ENCODE measurements around the gene SEC24D.

SEC24D gene

GRCh38 chr4:118703118-118703517 is 132.8 kb downstream of the SEC24D start:
- no peaks in the 10 kb centered on the region for H3K79me2 ChIP-seq (ENCODE audit: control insufficient read depth, low read length)
- no peak overlapping the region for H3K4me2 ChIP-seq (ENCODE audit: low read length)
- H3K9me3 ChIP-seq (ENCODE audit: control insufficient read depth, insufficient read depth, low read length): no peaks in the 10 kb centered on the region
- H3K27me3 ChIP-seq (ENCODE audit: control insufficient read depth, low read length): no peaks in the 10 kb centered on the region
- no peaks in the 10 kb centered on the region for H3K4me1 ChIP-seq (ENCODE audit: control insufficient read depth, low read length)
- H3K27ac ChIP-seq (ENCODE audit: low read depth, low read length): no peak overlapping the region
- H4K20me1 ChIP-seq (ENCODE audit: control insufficient read depth, insufficient read depth, low read depth, low read length): no peaks in the 10 kb centered on the region
- TF ChIP-seq EZH2phosphoT487 (IDR thresholded peaks at IDR 0.05; ENCODE audit: borderline replicate concordance, low read length): no peak
- TF ChIP-seq CTCF (IDR thresholded peaks at IDR 0.05; ENCODE audit: low read depth, low read length, poor library complexity, severe bottlenecking): no peak
- no peaks in the 10 kb centered on the region for H3K9me2 ChIP-seq (replicated peaks; ENCODE audit: control insufficient read depth, low read length)
- peaks cover 74% of the 10 kb centered on the region for H3K36me3 ChIP-seq (ENCODE audit: control insufficient read depth, low read length)
- no peak overlapping the region for H3K4me3 ChIP-seq (ENCODE audit: low read length)
- H3F3A ChIP-seq (ENCODE audit: control insufficient read depth, insufficient read depth): no peaks in the 10 kb centered on the region

- Histone ChIP-seq H4K20me1 (ENCODE audit: control insufficient read depth, insufficient read depth, low read depth, low read length) (peaks cover 12% of the 10 kb centered on the region; the same call in 1 of the 2 replicates), H3K4me3 (ENCODE audit: low read length) (peak within 1 kb of the TSS; percentile 81), H3K9me3 (ENCODE audit: control insufficient read depth, insufficient read depth, low read length) (no peaks in the 10 kb centered on the region; the same call in 1 of the 2 replicates), H3K9me2 (replicated peaks; ENCODE audit: control insufficient read depth, low read length) (no peaks in the 10 kb centered on the region), H3K79me2 (ENCODE audit: control insufficient read depth, low read length) (peaks cover 31% of the 10 kb centered on the region), H3K36me3 (ENCODE audit: control insufficient read depth, low read length) (peaks cover 21% of the 10 kb centered on the region), H3K4me2 (ENCODE audit: low read length) (peak within 1 kb of the TSS; percentile 62), H3F3A (ENCODE audit: control insufficient read depth, insufficient read depth) (no peaks in the 10 kb centered on the region; the same call in 1 of the 2 replicates), H3K27me3 (ENCODE audit: control insufficient read depth, low read length) (no peaks in the 10 kb centered on the region), H3K4me1 (ENCODE audit: control insufficient read depth, low read length) (peaks cover 34% of the 10 kb centered on the region), H3K27ac (ENCODE audit: low read depth, low read length) (peak within 1 kb of the TSS; percentile 36)
- TF ChIP-seq CTCF (IDR thresholded peaks at IDR 0.05; ENCODE audit: low read depth, low read length, poor library complexity, severe bottlenecking) (no peak), EZH2phosphoT487 (IDR thresholded peaks at IDR 0.05; ENCODE audit: borderline replicate concordance, low read length) (no peak)
Observed at GRCh38 chr4:118684873-118685811, 150.8 kb downstream of the SEC24D start, which contains the start of gene METTL14. Gene METTL14 (plus strand): TSS chr4:118685392. CDS start chr4:118685535, 143 bp downstream.

GRCh38 chr4:118683513-118683912 is 152.4 kb downstream of the SEC24D start:
- no peaks in the 10 kb centered on the region for H3K27me3 ChIP-seq (ENCODE audit: control insufficient read depth, low read length)
- H3K27ac ChIP-seq (ENCODE audit: low read depth, low read length): no peak overlapping the region
- H4K20me1 ChIP-seq (ENCODE audit: control insufficient read depth, insufficient read depth, low read depth, low read length): peaks cover 12% of the 10 kb centered on the region; the same call in 1 of the 2 replicates
- TF ChIP-seq EZH2phosphoT487 (IDR thresholded peaks at IDR 0.05; ENCODE audit: borderline replicate concordance, low read length): no peak
- TF ChIP-seq CTCF (IDR thresholded peaks at IDR 0.05; ENCODE audit: low read depth, low read length, poor library complexity, severe bottlenecking): no peak
- H3K36me3 ChIP-seq (ENCODE audit: control insufficient read depth, low read length): peaks cover 15% of the 10 kb centered on the region
- peaks cover 31% of the 10 kb centered on the region for H3K79me2 ChIP-seq (ENCODE audit: control insufficient read depth, low read length)
- no peaks in the 10 kb centered on the region; the same call in 1 of the 2 replicates for H3F3A ChIP-seq (ENCODE audit: control insufficient read depth, insufficient read depth)
- H3K9me2 ChIP-seq (replicated peaks; ENCODE audit: control insufficient read depth, low read length): no peaks in the 10 kb centered on the region
- peaks cover 34% of the 10 kb centered on the region for H3K4me1 ChIP-seq (ENCODE audit: control insufficient read depth, low read length)
- peak overlapping the region; percentile 43 for H3K4me2 ChIP-seq (ENCODE audit: low read length)
- H3K4me3 ChIP-seq (ENCODE audit: low read length): peak overlapping the region; percentile 14; the same call in 1 of the 2 replicates
- H3K9me3 ChIP-seq (ENCODE audit: control insufficient read depth, insufficient read depth, low read length): no peaks in the 10 kb centered on the region; the same call in 1 of the 2 replicates

All from DOHH2 (cell line).